Measurements from ENCODE around the gene KCNC3. TPM values are rescaled to one million over a fixed set of nuclear protein-coding genes. Genes with fewer than 3 reads are reported as not detected.

KCNC3 gene
- total RNA-seq, 1 experiment from 2014 or later, result 0.12 TPM

GRCh38 chr19:50327461-50328223 is 1.5 kb downstream of the KCNC3 start:
- DNase-seq (ENCODE audit: low read depth), result no peak

- DNase-seq (ENCODE audit: low read depth), result no peak
Measured at GRCh38 chr19:50327013-50327412, 2.2 kb downstream of the KCNC3 start.

- DNase-seq (ENCODE audit: low read depth), result no peak
Measured at GRCh38 chr19:50326101-50326664, 3.0 kb downstream of the KCNC3 start.

- peak; percentile 50 for DNase-seq (ENCODE audit: low read depth)
Measured at GRCh38 chr19:50325310-50326100, 3.7 kb downstream of the KCNC3 start.

- DNase-seq (ENCODE audit: low read depth), result no peak
Measured at GRCh38 chr19:50324331-50324730, 4.8 kb downstream of the KCNC3 start.

- DNase-seq (ENCODE audit: low read depth), result no peak
Measured at GRCh38 chr19:50323782-50324133, 5.4 kb downstream of the KCNC3 start.

GRCh38 chr19:50322931-50323781 is 6.0 kb downstream of the KCNC3 start:
- DNase-seq (ENCODE audit: low read depth), result no peak

GRCh38 chr19:50322234-50322633 is 6.9 kb downstream of the KCNC3 start:
- no peak for DNase-seq (ENCODE audit: low read depth)

- DNase-seq (ENCODE audit: low read depth), result no peak
Measured at GRCh38 chr19:50321831-50322230, 7.3 kb downstream of the KCNC3 start.

- no peak for DNase-seq (ENCODE audit: low read depth)
Measured at GRCh38 chr19:50320596-50320995, 8.6 kb downstream of the KCNC3 start.

GRCh38 chr19:50320051-50320450 is 9.1 kb downstream of the KCNC3 start:
- no peak for DNase-seq (ENCODE audit: low read depth)

- no peak for DNase-seq (ENCODE audit: low read depth)
Measured at GRCh38 chr19:50319156-50319555, 10.0 kb downstream of the KCNC3 start.

GRCh38 chr19:50318438-50318837 is 10.7 kb downstream of the KCNC3 start:
- no peak for DNase-seq (ENCODE audit: low read depth)

- no peak for DNase-seq (ENCODE audit: low read depth)
Measured at GRCh38 chr19:50317115-50317514, 12.1 kb downstream of the KCNC3 start.

- peak; percentile 21 for DNase-seq (ENCODE audit: low read depth)
Measured at GRCh38 chr19:50315773-50316448, 13.3 kb downstream of the KCNC3 start.

- no peak for DNase-seq (ENCODE audit: low read depth)
Measured at GRCh38 chr19:50314724-50315708, 14.2 kb downstream of the KCNC3 start.

- no peak for DNase-seq (ENCODE audit: low read depth)
Measured at GRCh38 chr19:50313812-50314536, 15.2 kb downstream of the KCNC3 start.

- DNase-seq (ENCODE audit: low read depth), result no peak
Measured at GRCh38 chr19:50312967-50313811, 16.0 kb downstream of the KCNC3 start.

Data from RPMI7951 (cell line).